ENCODE measurements around the gene LRRC3C.
A peak's percentile ranks its signal among the peaks of the same experiment; 100 is the strongest.

LRRC3C gene

GRCh38 chr17:39915559-39915958, 12.0 kb upstream of the LRRC3C start:
- Histone ChIP-seq H3K79me1 (ENCODE audit: low read depth, low read length) (peaks cover 2% of the 10 kb centered on the region), H3K18ac (ENCODE audit: low read length) (no peak overlapping the region), H2AK5ac (ENCODE audit: low read depth, low read length) (no peak overlapping the region), H3K4me1 (ENCODE audit: control insufficient read depth in 2 of 2, insufficient read depth in 1 of 2, low read depth in 1 of 2, low read length in 2 of 2) (no peaks in the 10 kb centered on the region), H3K14ac (ENCODE audit: low read length) (no peak overlapping the region), H3K9me3 (replicated peaks in 1 of 2; ENCODE audit: control insufficient read depth in 2 of 2, insufficient read depth in 1 of 2, low read depth in 1 of 2, low read length in 2 of 2) (no peaks in the 10 kb centered on the region), H2AFZ (ENCODE audit: low read length) (no peak overlapping the region), H2BK120ac (ENCODE audit: low read depth, low read length) (no peak overlapping the region), H2BK15ac (ENCODE audit: low read length) (no peak overlapping the region), H3K4ac (ENCODE audit: low read length) (no peak overlapping the region), H3K9ac (ENCODE audit: low read depth, low read length, poor library complexity) (no peak overlapping the region), H3K4me2 (ENCODE audit: insufficient read depth, low read length, poor library complexity, severe bottlenecking) (no peak overlapping the region), H4K91ac (ENCODE audit: low read depth, low read length, poor library complexity) (no peak overlapping the region), H4K8ac (ENCODE audit: low read depth, low read length) (no peak overlapping the region), H3K4me3 (ENCODE audit: low read length in 2 of 2) (no peak overlapping the region), H2BK12ac (ENCODE audit: low read length) (no peak overlapping the region), H3K27ac (replicated peaks; ENCODE audit: low read length) (no peak overlapping the region), H3K27me3 (ENCODE audit: control insufficient read depth in 3 of 3, insufficient read depth in 3 of 3, low read depth in 1 of 3, low read length in 3 of 3) (no peaks in the 10 kb centered on the region), H3K23ac (ENCODE audit: low read depth, low read length, poor library complexity) (no peak overlapping the region), H3K36me3 (replicated peaks in 1 of 2; ENCODE audit: control insufficient read depth in 2 of 2, insufficient read depth in 2 of 2, low read length in 2 of 2) (peaks cover 15 to 18% of the 10 kb centered on the region in 2 donors), H2BK5ac (ENCODE audit: low read length) (no peak overlapping the region)
- no peak for DNase-seq (ENCODE audit: low spot score)
- WGBS, 2 donors (ENCODE audit: extremely low coverage in 2 of 2, insufficient read length in 2 of 2, insufficient replicate concordance in 1 of 2) = no CpG with 5 or more reads among the region's 4 CpGs

GRCh38 chr17:39916918-39917317, 10.6 kb upstream of the LRRC3C start:
- H3K23ac ChIP-seq (ENCODE audit: low read depth, low read length, poor library complexity) = no peak overlapping the region
- WGBS, 2 donors (ENCODE audit: extremely low coverage in 2 of 2, insufficient read length in 2 of 2, insufficient replicate concordance in 1 of 2) = no CpG with 5 or more reads among the region's 7 CpGs
- H3K79me1 ChIP-seq (ENCODE audit: low read depth, low read length) = peaks cover 2% of the 10 kb centered on the region
- H4K8ac ChIP-seq (ENCODE audit: low read depth, low read length) = peak overlapping the region; percentile 74
- no peak overlapping the region for H3K4me3 ChIP-seq (ENCODE audit: low read length in 2 of 2)
- no peak overlapping the region for H2BK15ac ChIP-seq (ENCODE audit: low read length)
- H2BK5ac ChIP-seq (ENCODE audit: low read length) = no peak overlapping the region
- no peak overlapping the region for H3K4ac ChIP-seq (ENCODE audit: low read length)
- H3K27ac ChIP-seq (replicated peaks; ENCODE audit: low read length) = no peak overlapping the region
- no peak overlapping the region for H3K18ac ChIP-seq (ENCODE audit: low read length)
- H3K4me1 ChIP-seq (ENCODE audit: control insufficient read depth in 2 of 2, insufficient read depth in 1 of 2, low read depth in 1 of 2, low read length in 2 of 2) = no peaks in the 10 kb centered on the region
- no peak overlapping the region for H3K4me2 ChIP-seq (ENCODE audit: insufficient read depth, low read length, poor library complexity, severe bottlenecking)
- H3K9ac ChIP-seq (ENCODE audit: low read depth, low read length, poor library complexity) = no peak overlapping the region
- no peak overlapping the region for H4K91ac ChIP-seq (ENCODE audit: low read depth, low read length, poor library complexity)
- H2BK12ac ChIP-seq (ENCODE audit: low read length) = no peak overlapping the region
- H2AFZ ChIP-seq (ENCODE audit: low read length) = no peak overlapping the region
- DNase-seq (ENCODE audit: low spot score) = no peak
- H3K36me3 ChIP-seq (replicated peaks in 1 of 2; ENCODE audit: control insufficient read depth in 2 of 2, insufficient read depth in 2 of 2, low read length in 2 of 2) = peaks cover 18 to 32% of the 10 kb centered on the region in 2 donors
- H3K9me3 ChIP-seq (replicated peaks in 1 of 2; ENCODE audit: control insufficient read depth in 2 of 2, insufficient read depth in 1 of 2, low read depth in 1 of 2, low read length in 2 of 2) = no peaks in the 10 kb centered on the region
- H3K14ac ChIP-seq (ENCODE audit: low read length) = no peak overlapping the region
- H2BK120ac ChIP-seq (ENCODE audit: low read depth, low read length) = no peak overlapping the region
- H3K27me3 ChIP-seq (ENCODE audit: control insufficient read depth in 3 of 3, insufficient read depth in 3 of 3, low read depth in 1 of 3, low read length in 3 of 3) = no peaks in the 10 kb centered on the region
- H2AK5ac ChIP-seq (ENCODE audit: low read depth, low read length) = no peak overlapping the region

GRCh38 chr17:39919087-39919683, 8.3 kb upstream of the LRRC3C start:
- H3K27me3 ChIP-seq (ENCODE audit: control insufficient read depth in 3 of 3, insufficient read depth in 3 of 3, low read depth in 1 of 3, low read length in 3 of 3) = no peaks in the 10 kb centered on the region
- no peak overlapping the region for H4K8ac ChIP-seq (ENCODE audit: low read depth, low read length)
- no peak overlapping the region for H3K4ac ChIP-seq (ENCODE audit: low read length)
- H2AK5ac ChIP-seq (ENCODE audit: low read depth, low read length) = no peak overlapping the region
- H2BK5ac ChIP-seq (ENCODE audit: low read length) = no peak overlapping the region
- no peak overlapping the region for H2AFZ ChIP-seq (ENCODE audit: low read length)
- H2BK15ac ChIP-seq (ENCODE audit: low read length) = no peak overlapping the region
- no peaks in the 10 kb centered on the region for H3K4me1 ChIP-seq (ENCODE audit: control insufficient read depth in 2 of 2, insufficient read depth in 1 of 2, low read depth in 1 of 2, low read length in 2 of 2)
- H3K9me3 ChIP-seq (replicated peaks in 1 of 2; ENCODE audit: control insufficient read depth in 2 of 2, insufficient read depth in 1 of 2, low read depth in 1 of 2, low read length in 2 of 2) = no peaks in the 10 kb centered on the region
- no peak overlapping the region for H3K23ac ChIP-seq (ENCODE audit: low read depth, low read length, poor library complexity)
- H3K9ac ChIP-seq (ENCODE audit: low read depth, low read length, poor library complexity) = no peak overlapping the region
- no peak for DNase-seq (ENCODE audit: low spot score)
- no peak overlapping the region for H3K4me3 ChIP-seq (ENCODE audit: low read length in 2 of 2)
- no peak overlapping the region for H3K27ac ChIP-seq (replicated peaks; ENCODE audit: low read length)
- H3K36me3 ChIP-seq (replicated peaks in 1 of 2; ENCODE audit: control insufficient read depth in 2 of 2, insufficient read depth in 2 of 2, low read length in 2 of 2) = peaks cover 33 to 55% of the 10 kb centered on the region in 2 donors
- H4K91ac ChIP-seq (ENCODE audit: low read depth, low read length, poor library complexity) = no peak overlapping the region
- H3K14ac ChIP-seq (ENCODE audit: low read length) = no peak overlapping the region
- H3K18ac ChIP-seq (ENCODE audit: low read length) = no peak overlapping the region
- no peak overlapping the region for H2BK12ac ChIP-seq (ENCODE audit: low read length)
- peaks cover 2% of the 10 kb centered on the region for H3K79me1 ChIP-seq (ENCODE audit: low read depth, low read length)
- WGBS, 2 donors (ENCODE audit: extremely low coverage in 2 of 2, insufficient read length in 2 of 2, insufficient replicate concordance in 1 of 2) = no CpG with 5 or more reads among the region's 9 CpGs
- no peak overlapping the region for H3K4me2 ChIP-seq (ENCODE audit: insufficient read depth, low read length, poor library complexity, severe bottlenecking)
- H2BK120ac ChIP-seq (ENCODE audit: low read depth, low read length) = no peak overlapping the region

GRCh38 chr17:39920218-39921210, 7.0 kb upstream of the LRRC3C start:
- Histone ChIP-seq H3K27me3 (ENCODE audit: control insufficient read depth in 3 of 3, insufficient read depth in 3 of 3, low read depth in 1 of 3, low read length in 3 of 3) (no peaks in the 10 kb centered on the region), H2BK120ac (ENCODE audit: low read depth, low read length) (no peak overlapping the region), H4K8ac (ENCODE audit: low read depth, low read length) (no peak overlapping the region), H2AK5ac (ENCODE audit: low read depth, low read length) (no peak overlapping the region), H3K9me3 (replicated peaks in 1 of 2; ENCODE audit: control insufficient read depth in 2 of 2, insufficient read depth in 1 of 2, low read depth in 1 of 2, low read length in 2 of 2) (peaks cover 0 to 2% of the 10 kb centered on the region in 2 donors), H2BK5ac (ENCODE audit: low read length) (no peak overlapping the region), H3K4me3 (ENCODE audit: low read length in 2 of 2) (no peak overlapping the region), H3K79me1 (ENCODE audit: low read depth, low read length) (peaks cover 8% of the 10 kb centered on the region), H3K14ac (ENCODE audit: low read length) (no peak overlapping the region), H2AFZ (ENCODE audit: low read length) (no peak overlapping the region), H2BK12ac (ENCODE audit: low read length) (no peak overlapping the region), H3K4ac (ENCODE audit: low read length) (no peak overlapping the region), H3K4me1 (ENCODE audit: control insufficient read depth in 2 of 2, insufficient read depth in 1 of 2, low read depth in 1 of 2, low read length in 2 of 2) (peaks cover 0 to 6% of the 10 kb centered on the region in 2 donors), H4K91ac (ENCODE audit: low read depth, low read length, poor library complexity) (no peak overlapping the region), H3K27ac (replicated peaks; ENCODE audit: low read length) (no peak overlapping the region), H3K18ac (ENCODE audit: low read length) (no peak overlapping the region), H3K36me3 (replicated peaks in 1 of 2; ENCODE audit: control insufficient read depth in 2 of 2, insufficient read depth in 2 of 2, low read length in 2 of 2) (peaks cover 33 to 60% of the 10 kb centered on the region in 2 donors), H3K4me2 (ENCODE audit: insufficient read depth, low read length, poor library complexity, severe bottlenecking) (no peak overlapping the region), H3K9ac (ENCODE audit: low read depth, low read length, poor library complexity) (no peak overlapping the region), H3K23ac (ENCODE audit: low read depth, low read length, poor library complexity) (no peak overlapping the region), H2BK15ac (ENCODE audit: low read length) (no peak overlapping the region)
- WGBS, 2 donors (ENCODE audit: extremely low coverage in 2 of 2, insufficient read length in 2 of 2, insufficient replicate concordance in 1 of 2) = no CpG with 5 or more reads among the region's 19 CpGs
- no peak for DNase-seq (ENCODE audit: low spot score)

Data from neuronal stem cell (in vitro differentiated cells).